DND-41 (cell line): ENCODE data around the gene KRTAP1-4.

Source experiments
- CTCF ChIP-seq: IDR thresholded peaks from 2 replicates; pipeline ENCODE4 v1.5.1; 2012; ENCODE audit warnings: borderline replicate concordance, low read length, moderate library complexity, mild to moderate bottlenecking; ENCODE audit not compliant: poor library complexity, severe bottlenecking; ENCODE audit errors: extremely low read depth
- EZH2 ChIP-seq: IDR thresholded peaks from 3 replicates; pipeline ENCODE4 v1.6.1; 2012; ENCODE audit warnings: borderline replicate concordance, low read depth, mild to moderate bottlenecking, moderate library complexity, low read length, inconsistent platforms; ENCODE audit not compliant: severe bottlenecking

- TF ChIP-seq EZH2 (no peak), CTCF (no peak)
Observed at GRCh38 chr17:41063449-41063848, 33.5 kb upstream of the KRTAP1-4 start.
